Muscle of arm (tissue), 14 donors: Measurements from ENCODE around the gene ABCC2. TPM values are rescaled to one million over a fixed set of nuclear protein-coding genes. Genes with fewer than 3 reads are reported as not detected.
"Not testable (repeated sequence)": the region's sequence is repeated elsewhere in the genome, so short reads cannot be mapped to it uniquely, and the experiment has no call there.

ENCODE experiments used
- DNase-seq: peaks from one replicate; pipeline ENCODE4 v3.0.0-alpha.2; 2013
- long read RNA-seq, 11 donors: transcript quantifications; one replicate each; lab custom pipeline, GENCODE V29; 2026
- polyA plus RNA-seq, 12 donors: library from polyadenylated mRNA; unstranded; fragments of 120-200 nt; gene quantifications; one replicate each; pipeline ENCODE4 v1.2.1, GENCODE V29; 2013; ENCODE audit not compliant: insufficient read length in 12 of 12

Gene ABCC2
- 1 to 10 TPM in 4 of 12 donors, under 1 TPM in 6, not detected in 2; 0.53 to 1.4 (median 0.95) TPM for polyA plus RNA-seq
- long read RNA-seq, donor 1 = 0 reads
- long read RNA-seq, donor 2 = 0 reads
- long read RNA-seq, donor 3 = 0 reads
- long read RNA-seq, donor 4 = 0 reads
- long read RNA-seq, donor 5 = 0 reads
- long read RNA-seq, donor 6 = 0 reads
- long read RNA-seq, donor 7 = 0 reads
- long read RNA-seq, donor 8 = 0 reads
- long read RNA-seq, donor 9 = 0 reads
- long read RNA-seq, donor 10 = 0 reads
- long read RNA-seq, donor 11 = 0 reads

- DNase-seq = no peak
Observed at GRCh38 chr10:99782447-99783286, at the start of gene ABCC2. TSS of gene ABCC2 (plus strand) at chr10:99782640. CDS start at chr10:99782845, 205 bp downstream.

- no peak for DNase-seq
Observed at GRCh38 chr10:99733366-99733765, 49.1 kb upstream of the ABCC2 start.

GRCh38 chr10:99734111-99734510, 48.3 kb upstream of the ABCC2 start:
- DNase-seq = not testable (repeated sequence)

GRCh38 chr10:99740260-99740659, 42.2 kb upstream of the ABCC2 start:
- no peak for DNase-seq

- DNase-seq = no peak
Observed at GRCh38 chr10:99740933-99741559, 41.4 kb upstream of the ABCC2 start.

GRCh38 chr10:99742254-99742653, 40.2 kb upstream of the ABCC2 start:
- no peak for DNase-seq

- DNase-seq = no peak
Observed at GRCh38 chr10:99742701-99743100, 39.7 kb upstream of the ABCC2 start.

GRCh38 chr10:99743841-99744240, 38.6 kb upstream of the ABCC2 start:
- no peak for DNase-seq

- not testable (repeated sequence) for DNase-seq
Observed at GRCh38 chr10:99746166-99746565, 36.3 kb upstream of the ABCC2 start.

GRCh38 chr10:99748823-99749451, 33.5 kb upstream of the ABCC2 start:
- DNase-seq = no peak

- no peak for DNase-seq
Observed at GRCh38 chr10:99750641-99751040, 31.8 kb upstream of the ABCC2 start.

GRCh38 chr10:99754670-99755069, 27.8 kb upstream of the ABCC2 start:
- no peak for DNase-seq

- no peak for DNase-seq
Observed at GRCh38 chr10:99756159-99756558, 26.3 kb upstream of the ABCC2 start.

- no peak for DNase-seq
Observed at GRCh38 chr10:99758211-99758891, 24.1 kb upstream of the ABCC2 start.

GRCh38 chr10:99760321-99760720, 22.1 kb upstream of the ABCC2 start:
- DNase-seq = no peak

GRCh38 chr10:99761365-99761764, 21.1 kb upstream of the ABCC2 start:
- DNase-seq = no peak

GRCh38 chr10:99765672-99766301, 16.7 kb upstream of the ABCC2 start:
- DNase-seq = no peak

GRCh38 chr10:99766302-99766681, 16.1 kb upstream of the ABCC2 start:
- no peak for DNase-seq

- no peak for DNase-seq
Observed at GRCh38 chr10:99767901-99768300, 14.5 kb upstream of the ABCC2 start.

- no peak for DNase-seq
Observed at GRCh38 chr10:99768556-99768955, 13.9 kb upstream of the ABCC2 start.

- no peak for DNase-seq
Observed at GRCh38 chr10:99769706-99770105, 12.7 kb upstream of the ABCC2 start.
